ENCODE measurements around the gene COQ10A.
"Not testable (repeated sequence)": the region's sequence is repeated elsewhere in the genome, so short reads cannot be mapped to it uniquely, and the experiment has no call there.

The COQ10A gene

GRCh38 chr12:56278905-56279304, 12.2 kb downstream of the COQ10A start:
- TF ChIP-seq POLR2A (IDR thresholded peaks at IDR 0.05; ENCODE audit: extremely low read depth, insufficient read length): no peak
- no peak for TF ChIP-seq MAX (IDR thresholded peaks at IDR 0.05; ENCODE audit: low read depth, low read length)
- no peak for TF ChIP-seq MYC (IDR thresholded peaks at IDR 0.05; ENCODE audit: low read depth, low read length)
- no peak for TF ChIP-seq CTCF (IDR thresholded peaks at IDR 0.05; ENCODE audit: low read depth, low read length)
- no peak overlapping the region for H3K4me3 ChIP-seq (ENCODE audit: low read depth, low read length)
- no peak for DNase-seq (ENCODE audit: low read depth)

GRCh38 chr12:56280849-56281248, 14.1 kb downstream of the COQ10A start:
- H3K4me3 ChIP-seq (ENCODE audit: low read depth, low read length): no peak overlapping the region
- TF ChIP-seq POLR2A (IDR thresholded peaks at IDR 0.05; ENCODE audit: extremely low read depth, insufficient read length) (no peak), CTCF (IDR thresholded peaks at IDR 0.05; ENCODE audit: low read depth, low read length) (no peak), MAX (IDR thresholded peaks at IDR 0.05; ENCODE audit: low read depth, low read length) (no peak), MYC (IDR thresholded peaks at IDR 0.05; ENCODE audit: low read depth, low read length) (no peak)
- DNase-seq (ENCODE audit: low read depth): no peak

- no peak for TF ChIP-seq CTCF (IDR thresholded peaks at IDR 0.05; ENCODE audit: low read depth, low read length)
- TF ChIP-seq MYC (IDR thresholded peaks at IDR 0.05; ENCODE audit: low read depth, low read length): no peak
- TF ChIP-seq MAX (IDR thresholded peaks at IDR 0.05; ENCODE audit: low read depth, low read length): no peak
- no peak for TF ChIP-seq POLR2A (IDR thresholded peaks at IDR 0.05; ENCODE audit: extremely low read depth, insufficient read length)
- no peak for DNase-seq (ENCODE audit: low read depth)
- no peak overlapping the region for H3K4me3 ChIP-seq (ENCODE audit: low read depth, low read length)
Measured at GRCh38 chr12:56282030-56282429, 15.3 kb downstream of the COQ10A start.

GRCh38 chr12:56282579-56282978, 15.8 kb downstream of the COQ10A start:
- H3K4me3 ChIP-seq (ENCODE audit: low read depth, low read length): no peak overlapping the region
- TF ChIP-seq CTCF (IDR thresholded peaks at IDR 0.05; ENCODE audit: low read depth, low read length) (no peak), MAX (IDR thresholded peaks at IDR 0.05; ENCODE audit: low read depth, low read length) (no peak), MYC (IDR thresholded peaks at IDR 0.05; ENCODE audit: low read depth, low read length) (no peak), POLR2A (IDR thresholded peaks at IDR 0.05; ENCODE audit: extremely low read depth, insufficient read length) (no peak)
- no peak for DNase-seq (ENCODE audit: low read depth)

GRCh38 chr12:56284263-56284662, 17.5 kb downstream of the COQ10A start:
- not testable (repeated sequence) for H3K4me3 ChIP-seq (ENCODE audit: low read depth, low read length); DNase-seq (ENCODE audit: low read depth)

GRCh38 chr12:56286044-56286830, 19.5 kb downstream of the COQ10A start:
- no peak overlapping the region for H3K4me3 ChIP-seq (ENCODE audit: low read depth, low read length)
- DNase-seq (ENCODE audit: low read depth): no peak
- no peak for TF ChIP-seq MYC (IDR thresholded peaks at IDR 0.05; ENCODE audit: low read depth, low read length)
- TF ChIP-seq POLR2A (IDR thresholded peaks at IDR 0.05; ENCODE audit: extremely low read depth, insufficient read length): no peak
- TF ChIP-seq MAX (IDR thresholded peaks at IDR 0.05; ENCODE audit: low read depth, low read length): no peak
- TF ChIP-seq CTCF (IDR thresholded peaks at IDR 0.05; ENCODE audit: low read depth, low read length): no peak

Data from NB4 (cell line).